ENCODE results near the gene KCNA5. TPM values are rescaled to one million over a fixed set of nuclear protein-coding genes. Genes with fewer than 3 reads are reported as not detected.

The KCNA5 gene
- total and polyA plus RNA-seq, 2 donors (not counting 1 experiment from before 2014, with no cell fraction given), result 0.20 to 0.72 TPM

GRCh38 chr12:5047094-5047493 is 3.4 kb downstream of the KCNA5 start:
- ChIA-PET POLR2A (no interaction called here), CTCF (interaction anchor here (0.7 kb wide), 1 partner anchor 25 kb away, joined by 3 read pairs; no protein-coding TSS in a partner anchor)
- peaks cover 0 to 36% (median 12%) of the 10 kb centered on the region in 4 experiments for H3K27me3 ChIP-seq (replicated peaks in 1 of 4; ENCODE audit: control extremely low read depth in 1 of 4, control insufficient read depth in 3 of 4, insufficient read depth in 4 of 4, low read length in 3 of 4)
- H4K20me1 ChIP-seq (ENCODE audit: control insufficient read depth, insufficient read depth, low read length, poor library complexity, severe bottlenecking), result no peaks in the 10 kb centered on the region
- Mint-ChIP-seq H3K27ac (no peak overlapping the region), H3K4me1 (peaks cover 67% of the 10 kb centered on the region), H3K27me3 (peaks cover 26% of the 10 kb centered on the region), H3K9me3 (ENCODE audit: insufficient read depth) (no peaks in the 10 kb centered on the region), H3K4me3 (no peak overlapping the region)
- H3K36me3 ChIP-seq (replicated peaks in 1 of 2; ENCODE audit: control extremely low read depth in 1 of 2, control insufficient read depth in 1 of 2, extremely low read depth in 1 of 2, insufficient read depth in 2 of 2, low read length in 1 of 2), result no peaks in the 10 kb centered on the region
- no peak overlapping the region for H3K4me2 ChIP-seq (replicated peaks; ENCODE audit: low read depth, low read length, poor library complexity, severe bottlenecking)
- ATAC-seq (ENCODE audit: low read depth) (no peak), DNase-seq (no peak)
- no peak overlapping the region for H3K9ac ChIP-seq (ENCODE audit: low read length)
- H3K79me2 ChIP-seq (ENCODE audit: control insufficient read depth, insufficient read depth, low read length), result no peaks in the 10 kb centered on the region
- H2AFZ ChIP-seq (ENCODE audit: insufficient read depth, low read depth, low read length, poor library complexity, severe bottlenecking), result no peak overlapping the region
- H3K4me3 ChIP-seq (ENCODE audit: control extremely low read depth in 1 of 5, extremely low read depth in 1 of 5, insufficient read depth in 1 of 5, low read depth in 2 of 5, low read length in 4 of 5), result no peak overlapping the region
- peaks cover 59 to 67% of the 10 kb centered on the region in 2 donors for H3K4me1 ChIP-seq (ENCODE audit: control insufficient read depth in 2 of 2, insufficient read depth in 2 of 2, low read length in 2 of 2)
- intact Hi-C loops (cut with micrococcal nuclease), result no loop called here
- peaks cover 0 to 37% (median 11%) of the 10 kb centered on the region in 3 donors for H3K9me3 ChIP-seq (ENCODE audit: control extremely low read depth in 1 of 3, control insufficient read depth in 2 of 3, insufficient read depth in 1 of 3, low read length in 2 of 3)
- WGBS (ENCODE audit: insufficient coverage), result 98% methylated on average over 5 of the region's 5 CpGs
- no peak overlapping the region for H3K27ac ChIP-seq (ENCODE audit: low read length in 2 of 2)
- TF ChIP-seq EZH2 (IDR thresholded peaks at IDR 0.05; ENCODE audit: borderline replicate concordance, insufficient read depth, low read depth, low read length, poor library complexity, severe bottlenecking), result no peak
- no peak for TF ChIP-seq CTCF (IDR thresholded peaks at IDR 0.05)

- Histone ChIP-seq H3K4me2 (replicated peaks; ENCODE audit: low read depth, low read length, poor library complexity, severe bottlenecking) (no peak overlapping the region), H4K20me1 (ENCODE audit: control insufficient read depth, insufficient read depth, low read length, poor library complexity, severe bottlenecking) (no peaks in the 10 kb centered on the region), H3K27ac (ENCODE audit: low read length in 2 of 2) (no peak overlapping the region), H3K27me3 (replicated peaks in 1 of 4; ENCODE audit: control extremely low read depth in 1 of 4, control insufficient read depth in 3 of 4, insufficient read depth in 4 of 4, low read length in 3 of 4) (peaks cover 0 to 36% (median 12%) of the 10 kb centered on the region in 4 experiments), H3K79me2 (ENCODE audit: control insufficient read depth, insufficient read depth, low read length) (no peaks in the 10 kb centered on the region), H3K4me3 (ENCODE audit: control extremely low read depth in 1 of 5, extremely low read depth in 1 of 5, insufficient read depth in 1 of 5, low read depth in 2 of 5, low read length in 4 of 5) (no peak overlapping the region), H3K36me3 (replicated peaks in 1 of 2; ENCODE audit: control extremely low read depth in 1 of 2, control insufficient read depth in 1 of 2, extremely low read depth in 1 of 2, insufficient read depth in 2 of 2, low read length in 1 of 2) (no peaks in the 10 kb centered on the region), H3K9ac (ENCODE audit: low read length) (no peak overlapping the region), H2AFZ (ENCODE audit: insufficient read depth, low read depth, low read length, poor library complexity, severe bottlenecking) (no peak overlapping the region), H3K4me1 (ENCODE audit: control insufficient read depth in 2 of 2, insufficient read depth in 2 of 2, low read length in 2 of 2) (peaks cover 63 to 67% of the 10 kb centered on the region in 2 donors), H3K9me3 (ENCODE audit: control extremely low read depth in 1 of 3, control insufficient read depth in 2 of 3, insufficient read depth in 1 of 3, low read length in 2 of 3) (peaks cover 0 to 37% (median 11%) of the 10 kb centered on the region in 3 donors)
- no peak for ATAC-seq (ENCODE audit: low read depth)
- H3K27me3 Mint-ChIP-seq, result peaks cover 20% of the 10 kb centered on the region
- intact Hi-C loops (cut with micrococcal nuclease), result no loop called here
- POLR2A ChIA-PET, result no interaction called here
- no peaks in the 10 kb centered on the region for H3K9me3 Mint-ChIP-seq (ENCODE audit: insufficient read depth)
- no peak for DNase-seq
- no peak overlapping the region for H3K27ac Mint-ChIP-seq
- H3K4me3 Mint-ChIP-seq, result no peak overlapping the region
- WGBS (ENCODE audit: insufficient coverage), result 94% methylated on average over 3 of the region's 6 CpGs
- H3K4me1 Mint-ChIP-seq, result peaks cover 68% of the 10 kb centered on the region
- no peak for TF ChIP-seq CTCF (IDR thresholded peaks at IDR 0.05)
- CTCF ChIA-PET, result no interaction called here
Observed at GRCh38 chr12:5047729-5048128, 4.0 kb downstream of the KCNA5 start.

Measured in B cell (primary cell).